ENCODE measurements around the gene RPS2.
"Not testable (repeated sequence)": the region's sequence is repeated elsewhere in the genome, so short reads cannot be mapped to it uniquely, and the experiment has no call there.

RPS2 gene

GRCh38 chr16:1965396-1966001, 873 bp upstream of the RPS2 start:
- no peak for DNase-seq (ENCODE audit: low spot score)

GRCh38 chr16:1963806-1964505, 670 bp downstream of the RPS2 start:
- peak; percentile 57 for DNase-seq (ENCODE audit: low spot score)

DNA sequence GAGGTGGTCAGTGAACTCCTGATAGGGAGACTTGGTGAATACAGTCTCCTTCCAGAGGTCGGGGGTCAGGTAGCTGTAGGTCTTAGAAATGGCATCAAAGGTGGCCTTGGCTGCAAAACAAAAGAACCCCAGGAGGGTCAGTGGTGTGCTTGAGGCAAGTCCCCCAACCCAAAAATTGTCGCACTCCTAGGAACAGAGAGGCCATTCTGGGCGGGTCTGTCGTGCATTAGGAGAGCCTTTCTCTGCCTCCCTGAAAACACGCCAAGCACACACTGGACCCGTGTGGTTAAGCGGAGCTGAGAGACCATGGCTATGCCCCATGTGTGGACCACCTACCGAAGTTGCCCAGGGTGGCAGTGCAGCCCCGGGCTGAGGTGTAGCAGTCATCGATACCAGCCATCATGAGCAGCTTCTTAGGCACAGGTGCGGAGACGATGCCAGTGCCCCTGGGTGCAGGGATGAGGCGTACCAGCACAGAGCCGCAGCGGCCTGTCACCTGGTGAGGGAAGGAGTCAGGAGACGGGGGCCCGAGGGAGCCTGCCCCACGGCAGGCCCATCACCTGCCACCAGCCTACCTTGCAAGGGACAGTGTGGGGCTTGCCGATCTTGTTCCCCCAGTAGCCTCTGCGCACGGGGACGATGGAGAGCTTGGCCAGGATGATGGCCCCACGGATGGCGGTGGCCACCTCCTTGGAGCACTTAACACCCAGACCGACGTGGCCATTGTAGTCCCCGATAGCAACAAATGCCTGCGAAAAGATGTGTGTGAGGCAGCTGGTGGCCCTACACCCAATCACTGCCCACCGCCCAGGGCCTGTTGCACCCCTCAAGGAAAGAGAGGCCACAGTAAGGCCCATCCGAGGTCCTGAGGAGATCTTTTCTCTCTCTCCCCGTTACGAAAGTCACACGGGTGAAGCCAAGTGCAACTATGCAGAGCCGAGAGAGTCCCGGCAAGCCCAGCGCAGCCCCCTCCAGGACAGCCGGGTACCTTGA, 2.2 kb downstream of the RPS2 start:
- not testable (repeated sequence) for DNase-seq (ENCODE audit: low spot score)

DNA sequence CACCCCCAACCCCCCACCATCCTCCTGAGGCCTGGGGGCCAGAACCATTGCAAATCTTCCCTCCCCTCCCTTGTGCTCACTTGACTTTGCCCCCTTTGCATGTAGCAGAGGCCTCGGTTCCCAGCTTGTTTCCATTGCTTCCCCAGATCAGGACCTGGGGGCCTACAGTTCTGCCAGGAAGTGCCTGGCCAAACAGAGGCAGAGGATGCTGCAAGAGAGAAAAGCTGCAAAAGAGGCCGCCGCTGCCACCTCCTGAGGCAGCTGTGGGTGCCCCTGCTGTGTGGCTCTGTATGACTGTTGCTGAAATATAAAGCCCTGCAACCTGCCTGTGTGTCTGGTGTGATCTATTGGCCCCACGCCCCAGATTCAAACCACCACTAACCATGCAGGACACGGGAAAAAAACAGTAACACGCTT, 3.0 kb downstream of the RPS2 start:
- DNase-seq (ENCODE audit: low spot score) = no peak

DNA sequence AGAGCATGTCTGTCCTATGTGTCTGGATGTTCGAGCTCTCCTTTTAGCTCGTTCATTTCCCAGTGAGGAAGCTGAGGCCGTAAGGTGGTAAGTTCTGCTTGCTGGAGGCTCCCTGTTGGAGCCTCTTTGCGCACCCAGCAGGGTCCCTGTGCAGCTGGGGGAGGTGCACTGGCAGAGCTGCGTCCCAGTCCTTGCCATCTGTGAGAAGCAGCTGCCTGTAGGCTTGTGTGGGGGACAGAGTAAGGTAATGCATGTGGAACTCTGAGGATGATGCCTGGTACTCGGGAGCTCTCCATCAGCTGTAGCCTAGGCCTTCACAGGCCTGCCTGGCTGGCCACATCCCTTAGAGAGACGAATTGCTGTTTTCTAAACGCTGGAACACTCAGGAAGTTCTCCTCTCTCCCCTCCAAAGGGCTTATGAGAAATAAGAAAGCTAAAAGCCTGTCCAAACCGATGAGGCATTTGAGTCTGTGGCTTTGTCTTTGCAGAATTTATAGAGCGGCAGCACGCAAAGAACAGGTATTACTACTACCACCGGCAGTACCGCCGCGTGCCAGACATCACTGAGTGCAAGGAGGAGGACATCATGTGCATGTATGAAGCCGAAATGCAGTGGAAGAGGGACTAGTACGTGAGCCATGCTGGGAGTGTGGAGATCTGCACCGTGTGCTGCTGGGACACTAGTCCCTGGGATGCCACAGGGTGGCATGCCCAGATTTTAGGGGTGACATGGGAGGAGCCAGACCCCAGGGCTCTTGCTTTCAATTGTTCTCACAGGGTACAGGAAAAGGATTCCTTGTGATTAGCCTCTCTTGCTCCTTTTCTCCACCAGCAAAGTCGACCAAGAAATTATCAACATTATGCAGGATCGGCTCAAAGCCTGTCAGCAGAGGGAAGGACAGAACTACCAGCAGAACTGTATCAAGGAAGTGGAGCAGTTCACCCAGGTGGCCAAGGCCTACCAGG, 3.7 kb downstream of the RPS2 start:
- DNase-seq (ENCODE audit: low spot score) = peak; percentile 77

- peak; percentile 90 for DNase-seq (ENCODE audit: low spot score)
Observed at GRCh38 chr16:1959269-1960039, 5.2 kb downstream of the RPS2 start, which contains the start of gene NDUFB10. Gene NDUFB10, plus strand, starts transcription at chr16:1959538. Its CDS starts 87 bp downstream, at chr16:1959625.

DNA sequence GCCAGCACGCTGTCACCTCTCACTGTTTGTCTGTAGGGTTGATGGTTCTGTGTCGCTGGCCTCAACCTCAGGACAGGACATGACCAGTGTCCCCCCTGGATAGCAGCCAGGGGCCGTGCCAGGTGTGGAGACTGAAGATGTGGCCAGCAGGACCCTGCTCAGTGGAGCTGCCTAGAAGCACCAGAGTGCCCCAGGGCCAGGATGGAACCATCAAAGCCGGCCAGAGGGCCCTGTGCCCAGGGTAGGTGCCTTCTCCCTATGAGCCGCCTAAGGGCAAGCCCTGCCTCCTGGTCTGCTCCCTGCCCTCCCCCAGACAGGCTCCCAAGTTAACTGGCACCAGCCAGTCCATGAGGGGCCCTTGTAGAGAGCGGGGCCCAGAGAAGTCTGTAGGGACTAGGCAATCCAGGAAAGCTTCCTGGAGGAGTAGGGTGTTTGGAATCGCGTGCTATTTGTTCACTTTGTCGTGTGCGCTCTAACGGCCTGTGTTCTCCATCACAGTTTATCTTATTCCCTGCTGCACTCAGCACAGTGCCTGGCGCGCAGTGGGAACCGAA, 5.8 kb downstream of the RPS2 start:
- DNase-seq (ENCODE audit: low spot score) = no peak

- DNase-seq (ENCODE audit: low spot score) = not testable (repeated sequence)
Observed at GRCh38 chr16:1958143-1958491, 6.5 kb downstream of the RPS2 start.

DNA sequence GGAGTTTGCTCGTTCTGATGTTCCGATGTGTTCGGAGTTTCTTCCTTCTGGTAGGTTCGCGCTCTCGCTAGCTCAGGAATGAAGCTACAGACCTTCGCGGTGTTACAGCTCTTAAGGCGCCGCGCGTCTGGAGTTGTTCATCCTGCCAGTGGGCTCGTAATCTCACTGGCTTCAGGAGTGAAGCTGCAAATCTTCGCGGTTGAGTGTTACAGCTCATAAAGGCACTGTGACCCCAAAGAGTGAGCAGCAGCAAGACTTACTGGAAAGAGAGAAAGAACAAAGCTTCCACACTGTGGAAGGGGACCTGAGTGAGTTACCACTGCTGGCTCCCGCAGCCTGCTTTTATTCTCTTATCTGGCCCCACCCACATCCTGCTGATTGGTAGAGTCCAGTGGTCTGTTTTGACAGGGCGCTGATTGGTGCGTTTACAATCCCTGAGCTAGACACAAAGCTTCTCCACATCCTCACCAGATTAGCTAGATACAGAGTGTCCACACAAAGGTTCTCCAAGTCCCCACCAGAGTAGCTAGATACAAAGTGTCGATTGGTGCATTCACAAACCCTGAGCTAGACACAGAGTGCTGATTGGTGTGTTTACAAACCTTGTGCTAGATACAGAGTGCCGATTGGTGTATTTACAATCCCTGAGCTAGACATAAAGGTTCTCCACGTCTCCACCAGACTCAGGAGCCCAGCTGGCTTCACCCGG, 7.0 kb downstream of the RPS2 start:
- not testable (repeated sequence) for DNase-seq (ENCODE audit: low spot score)

GRCh38 chr16:1953734-1954133, 10.9 kb downstream of the RPS2 start:
- no peak for DNase-seq (ENCODE audit: low spot score)

GRCh38 chr16:1950559-1950958, 14.1 kb downstream of the RPS2 start:
- DNase-seq (ENCODE audit: low spot score) = no peak

DNA sequence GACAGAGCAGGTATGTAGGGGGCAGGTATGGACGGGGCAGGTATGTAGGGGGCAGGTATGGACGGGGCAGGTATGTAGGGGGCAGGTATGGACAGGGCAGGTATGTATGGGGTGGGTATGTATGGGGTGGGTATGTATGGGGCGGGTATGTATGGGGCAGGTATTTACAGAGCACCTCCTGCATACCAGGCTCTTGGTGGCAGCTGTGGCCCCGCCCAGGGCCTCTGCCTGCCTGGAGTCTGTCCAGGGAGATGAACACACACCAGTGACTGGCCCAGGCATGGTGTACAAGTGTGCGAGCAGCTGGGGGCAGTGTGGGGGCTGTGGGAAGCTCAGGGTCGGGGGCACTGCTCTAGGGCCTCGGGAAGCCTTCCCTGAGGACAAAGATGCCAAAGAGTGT, 14.6 kb downstream of the RPS2 start:
- no peak for DNase-seq (ENCODE audit: low spot score)

GRCh38 chr16:1949507-1949906, 15.1 kb downstream of the RPS2 start:
- DNase-seq (ENCODE audit: low spot score) = no peak

DNA sequence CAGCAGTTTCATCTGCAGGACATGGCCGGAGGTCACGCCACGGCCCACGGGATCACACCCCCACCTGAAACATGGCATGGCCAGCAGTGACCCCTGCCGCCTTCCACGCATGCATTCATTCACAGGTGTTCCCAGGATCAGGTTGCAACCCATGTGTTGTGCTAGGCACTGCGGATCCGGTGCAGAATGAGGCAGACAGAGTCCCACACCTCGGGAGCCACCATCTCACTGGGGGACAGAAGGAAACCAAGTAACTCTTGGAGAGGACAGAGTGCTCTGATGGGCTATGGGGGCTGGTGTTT, 17.3 kb downstream of the RPS2 start:
- DNase-seq (ENCODE audit: low spot score) = no peak

- DNase-seq (ENCODE audit: low spot score) = no peak
Observed at GRCh38 chr16:1946495-1947368, 17.9 kb downstream of the RPS2 start.

DNA sequence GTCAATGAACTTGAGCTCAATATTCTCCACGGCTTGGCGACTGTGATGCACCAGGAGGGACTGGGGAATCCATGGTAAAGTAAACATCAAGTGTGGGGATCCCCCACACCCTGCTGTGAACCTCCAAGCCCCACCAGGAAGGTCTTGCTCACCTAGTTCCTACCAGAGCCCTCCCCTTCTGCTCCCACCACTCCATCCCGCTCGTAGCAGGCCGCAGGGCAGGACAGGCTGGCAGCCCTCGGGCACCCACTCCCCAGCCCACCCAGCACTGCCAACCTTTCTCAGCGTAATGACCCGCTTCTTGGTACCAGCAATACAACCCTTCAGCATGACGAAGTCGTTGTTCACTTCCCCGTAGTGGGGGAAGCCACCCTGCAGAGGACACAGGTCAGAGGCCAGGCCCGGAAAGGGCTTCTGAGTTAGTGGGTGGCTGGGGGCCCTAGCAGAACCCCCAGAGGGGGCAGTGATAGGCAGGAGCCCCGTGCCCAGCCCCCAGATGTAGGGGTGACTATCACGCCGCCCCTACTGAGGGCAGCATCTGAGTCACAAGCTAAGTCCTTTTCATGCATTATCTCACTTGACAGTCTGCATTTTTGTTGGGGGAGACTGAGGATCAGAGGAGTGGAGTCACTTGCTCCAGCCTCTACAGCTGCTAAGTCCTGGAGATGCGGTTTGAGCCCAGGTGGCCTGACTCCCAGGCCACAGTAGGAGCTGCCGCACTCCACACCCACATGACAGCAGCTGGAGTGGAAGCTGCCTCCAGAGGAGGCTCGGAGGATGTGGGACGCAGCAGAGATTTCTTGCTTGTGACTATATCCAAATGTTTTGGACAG, 18.9 kb downstream of the RPS2 start:
- no peak for DNase-seq (ENCODE audit: low spot score)

GRCh38 chr16:1944612-1945199, 19.9 kb downstream of the RPS2 start:
- DNase-seq (ENCODE audit: low spot score) = no peak
